Adipocyte (in vitro differentiated cells): ENCODE data around the gene RNF44.
"Not testable (repeated sequence)": the region's sequence is repeated elsewhere in the genome, so short reads cannot be mapped to it uniquely, and the experiment has no call there.

Experiments used
- DNase-seq: peaks from one replicate; pipeline ENCODE4 v3.0.0-alpha.2; 2015; ENCODE audit warnings: low read depth
- H3K27me3 ChIP-seq: replicated peaks from 2 replicates; pipeline ENCODE4 v1.7.0; 2013; ENCODE audit warnings: mild to moderate bottlenecking, low read length, moderate library complexity; ENCODE audit not compliant: control insufficient read depth, insufficient read depth
- H3K36me3 ChIP-seq: 2 replicates; pipeline ENCODE4 v1.7.0; 2013; ENCODE audit warnings: low read length, mild to moderate bottlenecking, moderate library complexity; ENCODE audit not compliant: control insufficient read depth, insufficient read depth, severe bottlenecking
- H3K4me1 ChIP-seq: 2 replicates; pipeline ENCODE4 v1.7.0; 2013; ENCODE audit warnings: mild to moderate bottlenecking, low read length, moderate library complexity; ENCODE audit not compliant: control insufficient read depth, insufficient read depth
- H3K4me3 ChIP-seq: 2 replicates; pipeline ENCODE4 v1.7.0; 2013; ENCODE audit warnings: mild to moderate bottlenecking, low read length, moderate library complexity
- H3K9ac ChIP-seq: 2 replicates; pipeline ENCODE4 v1.7.0; 2013; ENCODE audit warnings: mild to moderate bottlenecking, low read length, moderate library complexity
- H3K9me3 ChIP-seq: 2 replicates; pipeline ENCODE4 v1.7.0; 2013; ENCODE audit warnings: mild to moderate bottlenecking, low read length, moderate library complexity; ENCODE audit not compliant: control insufficient read depth

The RNF44 gene

DNA sequence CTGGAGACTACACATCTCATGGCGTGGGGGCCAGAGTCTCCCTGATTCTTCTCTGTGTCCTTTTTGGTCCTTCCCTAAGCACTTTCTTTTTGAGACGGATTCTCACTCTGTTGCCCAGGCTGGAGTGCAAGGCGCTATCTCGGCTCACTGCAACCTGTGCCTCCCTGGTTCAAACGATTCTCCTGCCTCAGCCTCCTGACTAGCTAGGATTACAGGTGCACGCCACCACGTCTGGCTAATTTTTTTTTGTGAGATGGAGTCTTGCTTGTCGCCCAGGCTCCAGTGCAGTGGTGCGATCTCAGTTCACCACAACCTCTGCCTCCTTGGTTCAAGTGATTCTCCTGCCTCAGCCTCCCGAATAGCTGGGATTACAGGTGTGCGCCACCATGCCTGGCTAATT is 13.7 kb upstream of the RNF44 start:
- not testable (repeated sequence) for H3K9me3 ChIP-seq, H3K4me3 ChIP-seq, H3K9ac ChIP-seq, H3K4me1 ChIP-seq, DNase-seq, H3K36me3 ChIP-seq
- peaks cover 12% of the 10 kb centered on the region for H3K27me3 ChIP-seq

DNA sequence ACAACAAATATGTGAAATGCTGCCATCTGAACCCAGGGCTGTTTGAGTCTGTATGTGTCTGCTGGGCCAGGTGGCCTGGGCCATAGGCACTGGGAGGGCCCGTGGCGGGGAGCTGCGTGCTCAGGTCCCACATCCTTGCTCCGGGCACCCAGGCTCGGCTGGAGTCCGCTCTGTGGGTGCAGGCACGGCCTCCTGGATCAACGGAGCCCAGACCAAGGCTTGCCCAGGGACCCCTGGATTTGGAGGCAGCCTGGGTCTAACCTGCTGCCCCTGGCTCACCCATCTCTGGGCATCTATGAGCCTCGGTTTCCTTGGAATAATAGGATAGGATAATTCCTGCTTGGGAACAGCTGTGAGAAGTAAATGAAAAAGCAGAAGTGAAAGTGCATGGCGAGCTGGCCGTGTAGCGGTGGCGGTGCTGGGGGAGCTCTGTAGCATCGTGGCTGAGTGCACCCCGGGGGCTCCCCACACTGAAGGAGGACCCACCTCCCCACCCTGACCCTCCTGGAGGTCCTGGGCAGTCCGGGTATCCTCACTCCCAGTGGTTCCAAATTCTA is 13.2 kb upstream of the RNF44 start:
- no peak overlapping the region for H3K9ac ChIP-seq

DNA sequence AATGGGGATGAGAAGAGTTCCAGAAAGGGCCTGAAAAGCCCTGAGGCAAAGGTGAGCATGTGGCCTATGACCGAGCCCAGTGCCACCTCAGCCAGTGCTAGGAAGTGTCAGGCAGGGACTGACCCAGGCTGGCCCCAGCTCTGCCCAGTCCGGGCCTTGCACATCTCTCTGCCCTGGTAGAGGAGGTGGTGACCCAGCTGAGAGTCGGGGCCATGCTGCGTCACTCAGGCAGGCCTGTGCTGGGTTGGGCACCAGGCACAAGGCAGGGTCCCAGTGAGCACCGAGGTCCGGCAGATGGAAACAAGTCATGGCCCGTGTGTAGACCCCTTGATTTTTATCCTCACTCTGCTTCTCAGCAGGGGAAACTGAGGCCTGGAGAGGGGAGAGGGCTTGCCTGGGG is 12.7 kb upstream of the RNF44 start:
- Histone ChIP-seq H3K4me1 (no peaks in the 10 kb centered on the region), H3K36me3 (no peaks in the 10 kb centered on the region)
- no peak for DNase-seq

More for the DNA sequence above, 13.2 kb upstream of the RNF44 start:
- no peaks in the 10 kb centered on the region for H3K9me3 ChIP-seq
- H3K4me3 ChIP-seq, result no peak overlapping the region
- peaks cover 12% of the 10 kb centered on the region for H3K27me3 ChIP-seq
- H3K4me1 ChIP-seq, result no peaks in the 10 kb centered on the region
- DNase-seq, result no peak
- H3K36me3 ChIP-seq, result no peaks in the 10 kb centered on the region

DNA sequence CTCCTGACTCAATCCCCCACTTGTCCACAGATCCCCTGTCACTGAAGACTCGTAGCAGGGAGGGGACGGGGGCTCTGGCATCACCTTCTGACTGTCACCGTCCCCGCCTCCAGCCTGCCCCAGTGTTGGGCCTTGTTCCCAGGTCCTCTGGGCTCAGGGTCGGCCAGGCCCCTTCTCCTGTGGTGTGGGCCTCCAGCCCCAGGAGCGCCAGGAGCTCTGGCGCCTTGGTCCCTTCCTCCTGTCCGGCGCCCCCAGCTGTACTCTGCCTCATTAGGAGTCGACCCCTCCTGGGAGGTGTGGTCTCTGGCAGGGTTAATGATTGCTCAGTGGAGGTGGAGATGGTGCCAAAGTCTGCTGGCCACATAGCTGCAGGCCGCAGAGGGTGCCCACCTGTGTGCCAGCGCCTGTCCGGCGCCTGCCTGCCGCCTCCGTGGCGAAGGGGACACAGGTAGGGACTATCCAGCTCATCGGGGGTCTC is 11.8 kb upstream of the RNF44 start, which contains the start of gene CDHR2:
Gene CDHR2 (plus strand): TSS at position 376 of the 478 bp plus-strand sequence. CDS start 16,011 bp downstream, outside the sequence.
- Histone ChIP-seq H3K36me3 (no peaks in the 10 kb centered on the region), H3K4me3 (no peak within 1 kb of the TSS), H3K9ac (no peak within 1 kb of the TSS), H3K27me3 (peaks cover 12% of the 10 kb centered on the region), H3K9me3 (no peaks in the 10 kb centered on the region), H3K4me1 (peaks cover 2% of the 10 kb centered on the region)
- no peak for DNase-seq

More for the DNA sequence above, 12.7 kb upstream of the RNF44 start:
- no peaks in the 10 kb centered on the region for H3K9me3 ChIP-seq
- no peak overlapping the region for H3K9ac ChIP-seq
- peaks cover 12% of the 10 kb centered on the region for H3K27me3 ChIP-seq
- H3K4me3 ChIP-seq, result no peak overlapping the region

DNA sequence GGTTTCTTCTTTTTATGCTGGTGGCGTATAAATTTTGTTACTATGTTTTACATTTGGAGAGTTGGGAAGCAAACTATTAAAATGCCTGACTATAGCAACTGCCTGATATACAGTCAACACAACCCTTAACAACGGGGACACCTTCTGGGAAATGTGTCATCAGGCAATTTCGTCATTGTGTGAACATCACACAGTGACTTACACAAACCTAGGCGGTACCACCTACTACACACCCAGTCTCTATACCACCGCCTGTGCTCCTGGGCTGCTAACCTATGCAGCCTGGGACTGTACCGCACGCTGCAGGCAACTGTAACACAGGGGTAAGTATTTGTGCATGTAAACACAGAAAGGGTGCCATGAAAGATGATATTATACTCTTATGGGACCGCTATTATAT is 10.6 kb upstream of the RNF44 start:
- no peak overlapping the region for H3K4me3 ChIP-seq
- no peak for DNase-seq
- no peaks in the 10 kb centered on the region for H3K9me3 ChIP-seq
- peaks cover 8% of the 10 kb centered on the region for H3K4me1 ChIP-seq
- H3K36me3 ChIP-seq, result no peaks in the 10 kb centered on the region
- H3K27me3 ChIP-seq, result peaks cover 7% of the 10 kb centered on the region
- no peak overlapping the region for H3K9ac ChIP-seq

DNA sequence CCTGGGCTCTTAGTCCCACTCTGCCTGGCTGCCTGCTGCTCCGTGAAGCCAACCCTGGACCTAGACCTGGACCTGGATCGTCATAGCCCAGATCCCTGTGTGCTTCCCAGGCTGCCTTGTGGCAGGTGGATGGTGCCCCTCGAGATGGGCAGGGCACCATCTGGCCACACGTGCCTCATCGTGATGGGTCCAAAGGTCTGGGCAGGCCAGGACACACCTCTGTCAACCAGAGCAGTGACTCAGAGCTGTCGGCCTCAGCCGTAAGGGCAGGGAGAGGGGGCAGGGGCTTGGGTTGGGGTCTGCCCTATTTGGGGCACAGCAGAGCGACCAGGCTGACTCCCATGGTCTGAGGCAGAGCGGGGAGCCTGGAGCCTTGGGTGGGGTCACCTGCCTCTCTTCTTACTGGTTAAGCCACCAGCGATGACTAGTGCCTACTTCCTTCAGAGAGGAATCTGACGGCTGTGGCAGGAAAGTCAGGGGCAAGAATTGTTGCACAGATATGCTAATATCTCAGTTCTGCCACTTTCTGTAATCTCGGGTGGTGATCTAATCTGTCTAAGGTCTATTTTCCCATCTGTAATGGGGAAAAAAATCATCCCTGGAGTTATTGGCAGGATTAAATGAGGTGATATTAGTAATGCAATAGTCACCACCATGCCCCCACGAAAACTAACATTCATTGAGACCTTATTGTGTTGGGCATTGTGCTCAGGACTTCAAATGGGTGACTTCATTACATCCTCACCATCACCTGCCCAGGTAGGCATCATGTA is 8.7 kb upstream of the RNF44 start:
- H3K9ac ChIP-seq, result no peak overlapping the region
- H3K9me3 ChIP-seq, result no peaks in the 10 kb centered on the region
- DNase-seq, result no peak
- H3K36me3 ChIP-seq, result no peaks in the 10 kb centered on the region
- H3K4me3 ChIP-seq, result no peak overlapping the region
- no peaks in the 10 kb centered on the region for H3K27me3 ChIP-seq
- peaks cover 8% of the 10 kb centered on the region for H3K4me1 ChIP-seq

DNA sequence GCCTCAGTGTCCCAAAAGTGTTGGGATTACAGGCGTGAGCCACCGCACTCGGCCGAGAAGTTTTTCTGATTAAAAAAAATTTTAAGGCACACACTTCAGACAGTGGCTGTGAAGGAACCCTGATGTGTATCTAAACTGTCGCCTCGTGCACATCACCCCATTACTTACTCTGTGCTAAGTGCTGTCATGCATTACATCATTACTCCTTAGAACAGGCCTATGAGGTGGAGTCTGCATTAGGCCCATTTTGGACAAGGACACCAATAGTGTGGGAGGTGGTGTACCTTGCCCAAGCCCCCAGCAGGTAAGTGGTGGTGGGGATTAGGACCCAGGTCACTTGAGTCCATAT is 8.2 kb upstream of the RNF44 start:
- Histone ChIP-seq H3K4me1 (peaks cover 8% of the 10 kb centered on the region), H3K9ac (no peak overlapping the region), H3K36me3 (no peaks in the 10 kb centered on the region), H3K4me3 (no peak overlapping the region), H3K27me3 (no peaks in the 10 kb centered on the region), H3K9me3 (no peaks in the 10 kb centered on the region)
- DNase-seq, result no peak

DNA sequence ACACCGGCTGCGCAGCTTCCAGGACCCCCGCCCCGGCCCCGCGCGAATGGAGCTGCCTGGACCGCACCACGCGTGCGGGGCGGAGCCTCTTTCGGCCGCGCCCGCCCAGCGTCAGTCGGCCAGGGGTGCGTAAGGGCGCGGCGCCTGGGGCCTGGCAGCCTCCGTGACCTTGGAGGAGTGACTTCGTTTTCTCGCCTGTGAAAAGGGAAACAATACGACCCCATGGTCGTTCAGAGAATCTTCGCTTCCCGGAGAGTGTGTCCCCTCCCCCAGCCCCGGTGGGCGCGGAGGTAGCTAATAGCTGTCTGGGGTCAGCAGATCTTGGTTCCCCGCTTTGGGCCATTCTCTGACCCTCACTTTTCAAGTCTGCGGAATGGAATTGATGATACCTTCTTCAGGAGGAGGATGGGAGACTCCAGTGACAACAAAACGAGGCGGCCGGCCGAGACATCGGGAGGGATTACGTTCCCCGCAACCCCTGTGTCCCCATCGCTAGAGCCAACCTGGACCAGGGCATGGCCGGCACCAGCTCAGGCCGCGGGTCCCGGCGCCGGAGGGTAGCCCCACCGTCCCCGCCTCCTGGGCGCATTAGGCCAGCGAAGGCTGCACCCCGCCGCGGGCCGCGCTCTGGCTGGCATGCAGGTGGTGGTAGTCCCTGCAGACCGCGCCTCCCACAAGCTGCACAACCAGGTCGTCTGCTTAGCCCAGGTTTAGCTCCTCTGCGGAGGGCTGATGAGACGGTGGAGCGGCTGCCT is 6.4 kb upstream of the RNF44 start:
- DNase-seq, result peak; percentile 75
- no peaks in the 10 kb centered on the region for H3K27me3 ChIP-seq
- peaks cover 8% of the 10 kb centered on the region for H3K4me1 ChIP-seq
- peak overlapping the region; percentile 91 for H3K4me3 ChIP-seq
- no peaks in the 10 kb centered on the region for H3K36me3 ChIP-seq
- no peaks in the 10 kb centered on the region for H3K9me3 ChIP-seq
- peak overlapping the region; percentile 90 for H3K9ac ChIP-seq

DNA sequence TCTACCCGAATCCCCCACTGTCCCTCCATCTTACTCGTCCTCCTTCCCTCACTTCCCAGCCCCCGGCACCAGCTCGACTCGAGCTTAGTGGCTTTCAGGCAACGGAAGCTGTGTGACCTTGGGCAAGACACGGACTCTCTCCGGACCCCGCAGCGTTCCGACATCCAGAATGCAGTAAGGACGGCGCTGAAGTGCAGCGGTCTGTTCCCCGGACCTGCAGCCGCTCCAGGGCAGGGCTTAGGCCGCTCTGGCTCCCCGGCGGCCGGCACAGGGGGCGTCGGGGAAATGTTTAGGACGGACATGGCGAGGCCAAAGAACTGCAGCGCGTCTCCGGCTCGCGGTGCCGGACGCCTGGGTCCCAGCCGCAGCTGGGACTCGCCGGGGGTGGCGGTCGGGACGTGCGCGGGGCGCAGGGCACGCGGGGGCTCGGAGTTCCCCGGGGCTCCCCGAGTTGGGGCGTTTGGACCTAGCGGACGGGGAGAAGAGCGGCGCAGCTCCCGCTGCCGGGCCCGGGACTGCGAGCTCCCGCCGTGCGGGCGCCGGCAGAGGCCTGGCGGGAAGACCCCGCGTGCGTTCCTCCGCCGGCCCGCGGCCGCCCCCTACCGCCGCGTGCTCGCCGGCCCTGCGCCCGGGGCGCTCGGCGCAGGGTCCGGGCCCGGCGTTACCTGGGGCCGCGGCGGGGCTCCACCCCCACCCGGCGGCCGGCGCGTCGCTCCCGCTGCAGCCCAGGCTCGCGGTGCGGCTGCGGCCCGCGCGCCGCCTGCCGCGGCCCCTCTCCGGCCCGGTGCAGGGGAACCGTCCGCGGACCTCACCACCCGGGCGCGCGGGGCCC is 5.6 kb upstream of the RNF44 start:
- H3K4me1 ChIP-seq, result peaks cover 12% of the 10 kb centered on the region
- peak overlapping the region; percentile 91 for H3K4me3 ChIP-seq
- no peaks in the 10 kb centered on the region for H3K36me3 ChIP-seq
- H3K27me3 ChIP-seq, result no peaks in the 10 kb centered on the region
- H3K9ac ChIP-seq, result peak overlapping the region; percentile 90
- no peaks in the 10 kb centered on the region for H3K9me3 ChIP-seq
- DNase-seq, result peak; percentile 70

DNA sequence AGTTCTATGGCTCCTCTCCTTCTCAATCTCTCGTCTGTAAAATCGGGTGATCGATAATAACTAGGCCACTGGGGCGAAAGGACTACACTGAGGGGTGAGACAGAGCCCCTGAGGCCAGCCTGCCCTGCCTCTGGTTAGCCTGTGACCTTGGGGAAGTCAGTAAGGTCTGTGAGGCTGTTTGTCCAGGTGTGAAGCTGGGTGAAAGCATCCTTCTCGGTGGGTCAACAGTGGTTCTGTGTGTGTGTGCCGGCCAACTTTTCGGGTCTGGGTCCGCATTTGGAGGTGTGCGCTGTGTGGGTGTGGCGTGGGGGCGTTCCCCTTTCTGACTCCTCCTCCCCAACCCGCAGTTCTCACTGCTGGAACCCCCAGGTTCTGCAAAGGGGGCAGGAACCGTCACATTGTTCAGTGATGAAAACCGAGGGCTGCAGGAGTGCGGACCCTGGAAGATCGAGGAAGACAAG is 5.0 kb upstream of the RNF44 start:
- Histone ChIP-seq H3K9ac (peak overlapping the region; percentile 90), H3K27me3 (no peaks in the 10 kb centered on the region), H3K36me3 (no peaks in the 10 kb centered on the region), H3K9me3 (no peaks in the 10 kb centered on the region), H3K4me3 (peak overlapping the region; percentile 91), H3K4me1 (peaks cover 12% of the 10 kb centered on the region)
- DNase-seq, result no peak
